Subcutaneous abdominal adipose tissue (tissue), 5 donors: Measurements from ENCODE around the gene ITIH4.

ENCODE experiments used
- H3K27ac ChIP-seq: one replicate; pipeline ENCODE4 v1.7.0; 2013; ENCODE audit warnings: low read depth, mild to moderate bottlenecking, inconsistent platforms, low read length, moderate library complexity
- H3K27me3 ChIP-seq, 5 donors: one replicate each; pipeline ENCODE4 v1.7.0; 2013; ENCODE audit warnings: low read length in 5 of 5, inconsistent platforms in 1 of 5; ENCODE audit not compliant: control insufficient read depth in 5 of 5, insufficient read depth in 4 of 5
- H3K36me3 ChIP-seq, 5 donors: one replicate each; pipeline ENCODE4 v1.7.0; 2013; ENCODE audit warnings: low read length in 5 of 5; ENCODE audit not compliant: control insufficient read depth in 5 of 5, insufficient read depth in 5 of 5
- H3K4me1 ChIP-seq, 5 donors: one replicate each; pipeline ENCODE4 v1.7.0; 2013; ENCODE audit warnings: low read length in 5 of 5, mild to moderate bottlenecking in 3 of 5, moderate library complexity in 1 of 5; ENCODE audit not compliant: control insufficient read depth in 5 of 5, insufficient read depth in 5 of 5
- H3K4me3 ChIP-seq, 5 donors: one replicate each; pipeline ENCODE4 v1.7.0; 2013; ENCODE audit warnings: low read length in 5 of 5, low read depth in 1 of 5
- H3K9ac ChIP-seq, 5 donors: one replicate each; pipeline ENCODE4 v1.7.0; 2013; ENCODE audit warnings: low read length in 5 of 5, mild to moderate bottlenecking in 4 of 5, moderate library complexity in 3 of 5
- H3K9me3 ChIP-seq, 5 donors: one replicate each; pipeline ENCODE4 v1.7.0; 2013; ENCODE audit warnings: low read length in 5 of 5; ENCODE audit not compliant: control insufficient read depth in 5 of 5
- donor health status: healthy.
- donor health status: healthy.
- donor health status: healthy.
- donor health status: healthy.
- donor health status: healthy.

ITIH4 gene

GRCh38 chr3:52810923-52811322, 19.5 kb downstream of the ITIH4 start:
- no peaks in the 10 kb centered on the region for H3K9me3 ChIP-seq
- no peak overlapping the region for H3K4me3 ChIP-seq
- peaks cover 0 to 17% (median 5%) of the 10 kb centered on the region in 5 donors for H3K27me3 ChIP-seq
- no peaks in the 10 kb centered on the region for H3K4me1 ChIP-seq
- H3K27ac ChIP-seq = no peak overlapping the region
- no peaks in the 10 kb centered on the region for H3K36me3 ChIP-seq
- H3K9ac ChIP-seq = no peak overlapping the region

- no peaks in the 10 kb centered on the region for H3K4me1 ChIP-seq
- no peak overlapping the region for H3K9ac ChIP-seq
- peaks cover 0 to 17% (median 8%) of the 10 kb centered on the region in 5 donors for H3K27me3 ChIP-seq
- H3K36me3 ChIP-seq = no peaks in the 10 kb centered on the region
- H3K4me3 ChIP-seq = no peak overlapping the region
- H3K27ac ChIP-seq = no peak overlapping the region
- H3K9me3 ChIP-seq = no peaks in the 10 kb centered on the region
Observed at GRCh38 chr3:52809662-52810377, 20.7 kb downstream of the ITIH4 start.

GRCh38 chr3:52809149-52809548, 21.3 kb downstream of the ITIH4 start:
- no peak overlapping the region for H3K27ac ChIP-seq

GRCh38 chr3:52805270-52806039, 25.0 kb downstream of the ITIH4 start:
- H3K4me3 ChIP-seq = no peak overlapping the region
- no peak overlapping the region for H3K9ac ChIP-seq
- H3K27me3 ChIP-seq = peaks cover 0 to 17% (median 8%) of the 10 kb centered on the region in 5 donors
- H3K4me1 ChIP-seq = no peaks in the 10 kb centered on the region
- no peak overlapping the region for H3K27ac ChIP-seq
- no peaks in the 10 kb centered on the region for H3K9me3 ChIP-seq
- H3K36me3 ChIP-seq = no peaks in the 10 kb centered on the region

More at GRCh38 chr3:52809149-52809548, 21.3 kb downstream of the ITIH4 start:
- Histone ChIP-seq H3K9me3 (no peaks in the 10 kb centered on the region), H3K4me3 (no peak overlapping the region), H3K4me1 (no peaks in the 10 kb centered on the region), H3K36me3 (no peaks in the 10 kb centered on the region), H3K9ac (no peak overlapping the region), H3K27me3 (peaks cover 0 to 17% (median 8%) of the 10 kb centered on the region in 5 donors)

- Histone ChIP-seq H3K4me3 (no peak overlapping the region), H3K27me3 (peaks cover 0 to 4% (median 3%) of the 10 kb centered on the region in 5 donors), H3K9ac (no peak overlapping the region), H3K4me1 (no peaks in the 10 kb centered on the region), H3K9me3 (no peaks in the 10 kb centered on the region), H3K27ac (no peak overlapping the region), H3K36me3 (no peaks in the 10 kb centered on the region)
Observed at GRCh38 chr3:52801839-52802238, 28.6 kb downstream of the ITIH4 start.

- Histone ChIP-seq H3K27me3 (no peaks in the 10 kb centered on the region), H3K27ac (no peak overlapping the region), H3K4me1 (no peaks in the 10 kb centered on the region), H3K36me3 (no peaks in the 10 kb centered on the region), H3K9ac (no peak overlapping the region), H3K9me3 (no peaks in the 10 kb centered on the region), H3K4me3 (no peak overlapping the region)
Observed at GRCh38 chr3:52800079-52800478, 30.4 kb downstream of the ITIH4 start.

- Histone ChIP-seq H3K36me3 (no peaks in the 10 kb centered on the region), H3K9me3 (no peaks in the 10 kb centered on the region), H3K4me3 (no peak overlapping the region), H3K27ac (no peak overlapping the region), H3K4me1 (no peaks in the 10 kb centered on the region), H3K27me3 (no peaks in the 10 kb centered on the region), H3K9ac (no peak overlapping the region)
Observed at GRCh38 chr3:52798978-52799476, 31.4 kb downstream of the ITIH4 start.

GRCh38 chr3:52798376-52798977, 32.0 kb downstream of the ITIH4 start:
- Histone ChIP-seq H3K9ac (no peak overlapping the region), H3K4me1 (no peaks in the 10 kb centered on the region), H3K27me3 (no peaks in the 10 kb centered on the region), H3K4me3 (no peak overlapping the region), H3K9me3 (no peaks in the 10 kb centered on the region), H3K27ac (no peak overlapping the region), H3K36me3 (no peaks in the 10 kb centered on the region)

- Histone ChIP-seq H3K4me3 (no peak overlapping the region), H3K9me3 (no peaks in the 10 kb centered on the region), H3K36me3 (no peaks in the 10 kb centered on the region), H3K27me3 (peaks cover 0 to 2% (median 0%) of the 10 kb centered on the region in 5 donors), H3K9ac (no peak overlapping the region), H3K4me1 (no peaks in the 10 kb centered on the region), H3K27ac (no peak overlapping the region)
Observed at GRCh38 chr3:52796411-52796810, 34.1 kb downstream of the ITIH4 start.
